Prostate gland (tissue), 2 donors: ENCODE measurements around the gene SNPH. TPM values are rescaled to one million over a fixed set of nuclear protein-coding genes. Genes with fewer than 3 reads are reported as not detected.

Experiments
- DNase-seq: peaks from one replicate; pipeline ENCODE4 v3.0.0-alpha.2; 2019; ENCODE audit warnings: low spot score
- H3K27ac ChIP-seq, 2 donors: fragments of 200-600 bp; sonication (generic); 2 replicates each; pipeline ENCODE4 v1.5.1; 2017 to 2019
- H3K27me3 ChIP-seq: fragments of 200-600 bp; sonication (generic); replicated peaks from 2 replicates; pipeline ENCODE4 v1.5.1; 2019; ENCODE audit not compliant: insufficient read depth
- H3K36me3 ChIP-seq, 2 donors: fragments of 200-600 bp; sonication (generic); 1 replicate in 1 of 2; 2 replicates in 1 of 2; pipeline versions ENCODE4 v1.5.1 to v1.8.1; 2017 to 2019
- H3K4me1 ChIP-seq: fragments of 200-600 bp; sonication (generic); replicated peaks from 2 replicates; pipeline ENCODE4 v1.5.1; 2019
- H3K4me3 ChIP-seq, 2 donors: fragments of 200-600 bp; sonication (generic); 2 replicates each; pipeline ENCODE4 v1.5.1; 2017 to 2019
- H3K9me3 ChIP-seq: fragments of 200-600 bp; sonication (generic); 2 replicates; pipeline ENCODE4 v1.5.1; 2017
- POLR2A ChIP-seq: fragments of 450-650 bp; IDR thresholded peaks from one replicate; pipeline ENCODE4 v1.6.1; 2016; ENCODE audit warnings: antibody characterized with exemption, mild to moderate bottlenecking
- POLR2AphosphoS5 ChIP-seq: sonication (generic); formaldehyde crosslinking; IDR thresholded peaks from one replicate; pipeline ENCODE4 v1.6.1; 2017; ENCODE audit warnings: antibody characterized with exemption
- WGBS: methylation state at CpG from one replicate; pipeline ENCODE4 v1.1.5; 2018; 5-methylcytosine and 5-hydroxymethylcytosine counted together
- intact Hi-C: fragments of 100-400 bp; cut with DNase I; formaldehyde crosslinking; loops from one replicate; pipeline ENCODE4 v1.14.2; 2022
- total RNA-seq, 2 donors: library from RNA; depleted of rRNA; stranded (reverse); fragments of >200 nt; gene quantifications; one replicate each; pipeline ENCODE4 v1.1.0, GENCODE V29; 2016
- TF ChIP-seq, protein P1 (sequence below), 4 experiments: fragments of 200-600 bp in 2 of 4; fragments of 450-650 bp in 2 of 4; sonication (generic) in 2 of 4; IDR thresholded peaks; 1 replicate in 3 of 4; 2 replicates in 1 of 4; pipeline ENCODE4 v1.5.1; 2016 to 2019; ENCODE audit warnings: antibody characterized with exemption in 4 of 4, mild to moderate bottlenecking in 2 of 4, moderate library complexity in 2 of 4

The SNPH gene
- total RNA-seq, 2 donors from 2014 or later = 4.5 to 12.3 TPM

DNA sequence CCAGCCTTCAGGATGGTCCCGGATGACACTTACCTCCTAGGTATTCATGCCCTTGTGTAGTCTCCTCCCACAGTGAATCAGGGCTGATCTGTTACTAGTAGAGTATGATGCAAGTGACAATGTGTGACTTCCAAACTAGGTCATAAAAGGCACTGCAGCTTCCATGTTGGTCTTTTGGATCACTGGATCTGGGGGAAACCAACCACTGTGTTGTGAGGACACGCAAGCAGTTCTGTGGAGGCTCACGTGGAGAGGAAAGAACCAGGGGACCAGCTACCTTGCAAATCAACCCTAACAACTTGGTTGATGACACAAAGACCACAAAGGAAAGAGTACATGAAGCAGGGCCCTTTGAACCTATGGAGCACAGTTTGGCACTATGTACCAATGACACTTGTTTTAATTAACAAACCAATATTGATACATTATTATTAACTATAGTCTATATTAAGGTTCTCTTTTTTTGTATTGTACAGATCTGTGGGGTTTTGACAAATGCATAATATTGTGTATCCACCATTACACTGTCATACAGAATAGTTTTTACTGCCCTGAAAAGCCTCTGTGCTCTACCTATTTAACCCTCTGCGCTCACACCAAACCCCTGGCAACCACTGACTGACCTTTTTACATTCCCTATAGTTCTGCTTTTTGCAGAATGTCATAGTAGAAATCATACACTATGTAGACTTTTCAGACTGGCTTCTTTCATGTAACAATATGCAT lies 79.1 kb downstream of the SNPH start:
- no peak for DNase-seq

DNA sequence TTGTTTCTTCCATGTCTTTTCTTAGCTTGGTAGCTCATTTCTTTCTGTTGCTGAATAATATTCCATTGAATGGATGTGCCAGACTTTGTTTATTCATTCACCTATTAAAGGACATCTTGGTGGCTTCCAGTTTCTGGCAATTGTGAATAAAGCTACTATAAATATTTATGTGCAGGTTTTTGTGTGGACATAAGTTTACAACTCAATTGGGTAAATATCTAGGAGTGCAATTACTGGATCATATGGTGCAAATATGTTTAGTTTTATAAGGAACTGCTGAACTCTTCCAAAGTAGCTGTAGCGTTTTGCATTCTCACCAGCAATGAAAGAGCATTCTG lies 79.6 kb downstream of the SNPH start:
- no peak overlapping the region for H3K4me3 ChIP-seq
- no peaks in the 10 kb centered on the region for H3K4me1 ChIP-seq
- no peaks in the 10 kb centered on the region for H3K36me3 ChIP-seq
- H3K27me3 ChIP-seq = no peaks in the 10 kb centered on the region
- H3K27ac ChIP-seq = no peak overlapping the region
- no peak for DNase-seq
- peak; percentile 77 for TF ChIP-seq POLR2AphosphoS5
- TF ChIP-seq, protein P1, sequence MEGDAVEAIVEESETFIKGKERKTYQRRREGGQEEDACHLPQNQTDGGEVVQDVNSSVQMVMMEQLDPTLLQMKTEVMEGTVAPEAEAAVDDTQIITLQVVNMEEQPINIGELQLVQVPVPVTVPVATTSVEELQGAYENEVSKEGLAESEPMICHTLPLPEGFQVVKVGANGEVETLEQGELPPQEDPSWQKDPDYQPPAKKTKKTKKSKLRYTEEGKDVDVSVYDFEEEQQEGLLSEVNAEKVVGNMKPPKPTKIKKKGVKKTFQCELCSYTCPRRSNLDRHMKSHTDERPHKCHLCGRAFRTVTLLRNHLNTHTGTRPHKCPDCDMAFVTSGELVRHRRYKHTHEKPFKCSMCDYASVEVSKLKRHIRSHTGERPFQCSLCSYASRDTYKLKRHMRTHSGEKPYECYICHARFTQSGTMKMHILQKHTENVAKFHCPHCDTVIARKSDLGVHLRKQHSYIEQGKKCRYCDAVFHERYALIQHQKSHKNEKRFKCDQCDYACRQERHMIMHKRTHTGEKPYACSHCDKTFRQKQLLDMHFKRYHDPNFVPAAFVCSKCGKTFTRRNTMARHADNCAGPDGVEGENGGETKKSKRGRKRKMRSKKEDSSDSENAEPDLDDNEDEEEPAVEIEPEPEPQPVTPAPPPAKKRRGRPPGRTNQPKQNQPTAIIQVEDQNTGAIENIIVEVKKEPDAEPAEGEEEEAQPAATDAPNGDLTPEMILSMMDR (IDR thresholded peaks at IDR 0.05) = no peak
- WGBS = 59% methylated on average over 1 of the region's 1 CpG
- no peaks in the 10 kb centered on the region for H3K9me3 ChIP-seq
- intact Hi-C loops = no loop called here

More for the DNA sequence above, 79.1 kb downstream of the SNPH start:
- 99% methylated on average over 4 of the region's 4 CpGs for WGBS
- H3K27ac ChIP-seq = no peak overlapping the region
- no peaks in the 10 kb centered on the region for H3K9me3 ChIP-seq
- no peaks in the 10 kb centered on the region for H3K36me3 ChIP-seq
- intact Hi-C loops = no loop called here
- TF ChIP-seq, protein P1 (IDR thresholded peaks at IDR 0.05) = no peak
- TF ChIP-seq POLR2AphosphoS5 = no peak
- no peak for TF ChIP-seq POLR2A
- H3K4me3 ChIP-seq = no peak overlapping the region
- no peaks in the 10 kb centered on the region for H3K4me1 ChIP-seq
- no peaks in the 10 kb centered on the region for H3K27me3 ChIP-seq

DNA sequence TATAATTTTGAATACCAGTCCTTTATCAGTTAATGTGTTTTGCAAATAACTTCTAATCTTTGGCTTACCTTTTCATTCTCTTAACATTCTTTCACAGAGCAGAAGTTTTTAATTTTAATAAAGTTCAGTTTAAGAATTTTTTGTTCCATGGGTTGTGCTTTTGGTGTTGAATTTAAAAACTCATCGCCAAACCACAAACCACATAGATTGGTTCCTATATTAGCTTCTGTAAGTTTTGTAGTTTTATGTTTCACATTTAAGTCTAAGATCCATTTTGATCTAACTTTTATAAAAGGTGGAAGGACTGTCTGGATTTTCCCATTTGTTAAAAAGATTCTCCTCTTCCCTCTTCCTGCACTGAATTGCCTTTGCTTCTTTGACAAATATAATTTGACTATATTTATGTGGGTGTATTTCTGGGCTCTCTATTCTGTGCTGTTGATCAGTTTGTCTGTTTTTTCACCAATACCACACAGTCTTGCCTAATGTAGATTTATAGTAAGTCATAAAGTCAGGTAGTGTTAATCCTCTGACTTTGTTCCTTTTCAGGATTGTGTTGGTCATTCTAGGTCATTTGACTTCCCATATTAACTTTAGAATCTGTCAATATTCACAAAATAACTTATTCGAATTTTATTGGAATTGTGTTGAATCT lies 80.3 kb downstream of the SNPH start:
- H3K4me3 ChIP-seq = no peak overlapping the region
- TF ChIP-seq POLR2AphosphoS5 (no peak), POLR2A (no peak)
- TF ChIP-seq, protein P1 (IDR thresholded peaks at IDR 0.05) = no peak
- no peak for DNase-seq
- intact Hi-C loops = no loop called here
- H3K4me1 ChIP-seq = no peaks in the 10 kb centered on the region
- no peaks in the 10 kb centered on the region for H3K36me3 ChIP-seq
- no peaks in the 10 kb centered on the region for H3K27me3 ChIP-seq
- no peak overlapping the region for H3K27ac ChIP-seq
- H3K9me3 ChIP-seq = no peaks in the 10 kb centered on the region
- 94% methylated on average over 2 of the region's 2 CpGs for WGBS

DNA sequence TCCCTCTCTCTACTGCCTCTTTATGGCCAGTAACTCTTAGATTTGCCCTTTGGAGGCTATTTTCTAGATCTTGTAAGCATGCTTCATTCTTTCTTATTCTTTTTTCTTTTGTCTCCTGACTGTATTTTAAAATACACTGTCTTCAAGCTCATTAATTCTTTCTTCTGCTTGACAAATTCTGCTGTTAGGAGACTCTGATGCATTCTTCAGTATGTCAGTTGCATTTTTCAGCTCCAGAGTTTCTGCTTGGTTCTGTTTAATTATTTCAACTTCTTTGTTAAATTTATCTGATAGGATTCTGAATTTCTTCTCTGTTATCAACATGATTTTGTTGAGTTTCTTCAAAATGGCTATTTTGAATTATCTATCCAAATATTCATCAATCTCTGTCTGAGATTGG lies 87.9 kb downstream of the SNPH start:
- H3K36me3 ChIP-seq = peaks cover 0 to 4% of the 10 kb centered on the region in 2 donors
- TF ChIP-seq, protein P1 (IDR thresholded peaks at IDR 0.05) = no peak
- TF ChIP-seq POLR2AphosphoS5 (no peak), POLR2A (no peak)
- no peaks in the 10 kb centered on the region for H3K9me3 ChIP-seq
- DNase-seq = no peak
- intact Hi-C loops = no loop called here
- no peaks in the 10 kb centered on the region for H3K27me3 ChIP-seq
- no peak overlapping the region for H3K27ac ChIP-seq
- no peaks in the 10 kb centered on the region for H3K4me1 ChIP-seq
- no peak overlapping the region for H3K4me3 ChIP-seq
